ENCODE measurements around the gene CAMSAP1.
"Not testable (repeated sequence)": the region's sequence is repeated elsewhere in the genome, so short reads cannot be mapped to it uniquely, and the experiment has no call there.

The CAMSAP1 gene

GRCh38 chr9:135907431-135908092 is at the start of gene CAMSAP1:
CAMSAP1 (minus strand) TSS chr9:135907546; CDS start chr9:135907159, 387 bp downstream.
- DNase-seq: peak; percentile 90

- no peak for DNase-seq
Observed at GRCh38 chr9:135956802-135957174, 49.4 kb upstream of the CAMSAP1 start.

- no peak for DNase-seq
Observed at GRCh38 chr9:135955934-135956801, 48.8 kb upstream of the CAMSAP1 start.

- no peak for DNase-seq
Observed at GRCh38 chr9:135952664-135953206, 45.4 kb upstream of the CAMSAP1 start.

- DNase-seq: no peak
Observed at GRCh38 chr9:135951889-135952663, 44.7 kb upstream of the CAMSAP1 start.

GRCh38 chr9:135951310-135951709 is 44.0 kb upstream of the CAMSAP1 start:
- DNase-seq: not testable (repeated sequence)

- DNase-seq: not testable (repeated sequence)
Observed at GRCh38 chr9:135950841-135951240, 43.5 kb upstream of the CAMSAP1 start.

GRCh38 chr9:135950135-135950682 is 42.9 kb upstream of the CAMSAP1 start:
- no peak for DNase-seq

- no peak for DNase-seq
Observed at GRCh38 chr9:135949501-135950134, 42.3 kb upstream of the CAMSAP1 start.

- DNase-seq: no peak
Observed at GRCh38 chr9:135948968-135949367, 41.6 kb upstream of the CAMSAP1 start.

GRCh38 chr9:135948446-135948845 is 41.1 kb upstream of the CAMSAP1 start:
- DNase-seq: no peak

- no peak for DNase-seq
Observed at GRCh38 chr9:135947582-135947981, 40.2 kb upstream of the CAMSAP1 start.

- not testable (repeated sequence) for DNase-seq
Observed at GRCh38 chr9:135947105-135947504, 39.8 kb upstream of the CAMSAP1 start.

GRCh38 chr9:135946392-135946994 is 39.1 kb upstream of the CAMSAP1 start:
- no peak for DNase-seq

- DNase-seq: no peak
Observed at GRCh38 chr9:135945969-135946368, 38.6 kb upstream of the CAMSAP1 start.

- no peak for DNase-seq
Observed at GRCh38 chr9:135944444-135945252, 37.3 kb upstream of the CAMSAP1 start.

- DNase-seq: not testable (repeated sequence)
Observed at GRCh38 chr9:135943604-135944003, 36.3 kb upstream of the CAMSAP1 start.

- DNase-seq: no peak
Observed at GRCh38 chr9:135941288-135941995, 34.1 kb upstream of the CAMSAP1 start.

- DNase-seq: peak; percentile 45
Observed at GRCh38 chr9:135939351-135940265, 32.3 kb upstream of the CAMSAP1 start.

Data from CD4-positive, alpha-beta T cell treated with Interleukin-4 for 4 hours (primary cell).